Memory B cell (primary cell): ENCODE results near the gene LZTS2.
A peak's percentile ranks its signal among the peaks of the same experiment; 100 is the strongest.

Source experiments
- ATAC-seq: fragments of 150-1000 bp; cut with Tn5 transposase; 2 replicates; pipeline ENCODE4 v1.10.0; 2021; ENCODE audit warnings: low read depth, mild to moderate bottlenecking, moderate library complexity
- DNase-seq, 2 donors: peaks; one replicate each; pipeline ENCODE4 v3.0.0; 2022; ENCODE audit warnings: low spot score in 2 of 2
- H3K27ac Mint-ChIP-seq: one replicate; pipeline ENCODE4 v1.8.0; 2022; ENCODE audit warnings: mild to moderate bottlenecking, moderate library complexity, mixed read lengths
- H3K27me3 Mint-ChIP-seq: one replicate; pipeline ENCODE4 v1.8.0; 2022; ENCODE audit warnings: mixed read lengths
- H3K36me3 Mint-ChIP-seq: one replicate; pipeline ENCODE4 v1.8.0; 2022; ENCODE audit warnings: mild to moderate bottlenecking, mixed read lengths
- H3K4me1 Mint-ChIP-seq: one replicate; pipeline ENCODE4 v1.8.0; 2022; ENCODE audit warnings: mixed read lengths
- H3K4me3 Mint-ChIP-seq: one replicate; pipeline ENCODE4 v1.8.0; 2022; ENCODE audit warnings: mild to moderate bottlenecking, moderate library complexity, mixed read lengths
- H3K9me3 Mint-ChIP-seq: one replicate; pipeline ENCODE4 v1.8.0; 2022; ENCODE audit warnings: mixed read lengths

The LZTS2 gene

DNA sequence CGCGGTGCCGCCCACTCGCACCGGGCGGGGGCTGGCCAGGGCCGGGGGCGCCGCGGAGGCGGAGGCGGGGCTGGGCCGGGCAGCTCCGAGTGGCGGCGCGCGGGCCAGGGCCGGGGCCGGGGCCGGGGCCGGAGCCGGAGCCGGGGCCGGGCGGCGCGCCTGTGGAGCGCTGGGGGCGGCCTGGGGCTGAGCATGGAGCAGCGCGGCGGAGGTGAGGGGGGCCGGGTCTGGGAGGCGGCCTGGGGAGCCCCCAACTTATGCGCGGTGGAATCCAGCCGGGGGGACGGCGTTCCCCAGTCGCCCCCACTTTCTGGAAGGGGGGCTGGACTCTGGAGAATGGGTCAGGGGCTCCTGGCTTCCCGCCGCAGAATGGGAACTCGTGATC lies at the start of gene LZTS2:
Gene LZTS2 (plus strand): TSS at position 67 of the 385 bp plus-strand sequence. CDS start 2,731 bp downstream, outside the sequence.
- ATAC-seq: no peak
- Mint-ChIP-seq H3K9me3 (no peaks in the 10 kb centered on the region), H3K27me3 (no peaks in the 10 kb centered on the region), H3K4me1 (peaks cover 20% of the 10 kb centered on the region), H3K36me3 (peaks cover 5% of the 10 kb centered on the region), H3K27ac (peak within 1 kb of the TSS; percentile 87), H3K4me3 (peak within 1 kb of the TSS; percentile 91)
- DNase-seq: no peak

DNA sequence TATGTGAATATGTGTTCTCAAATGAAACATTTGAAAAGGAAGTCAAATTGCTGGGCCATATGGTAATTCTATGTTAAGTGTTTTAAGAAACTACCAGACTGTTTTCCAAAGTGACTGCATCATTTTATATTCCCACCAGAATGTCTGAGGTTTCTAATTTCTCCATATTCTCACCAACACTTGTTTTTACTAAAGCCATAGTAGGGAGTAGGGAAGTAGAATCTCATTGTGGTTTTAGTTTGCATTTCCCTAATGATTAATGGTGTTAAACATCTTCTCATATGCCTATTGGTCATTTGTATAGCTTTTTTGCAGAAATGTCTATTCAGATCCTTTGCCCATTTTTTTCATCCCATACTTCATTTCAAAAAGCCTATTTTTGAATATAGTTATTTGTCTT lies 39.4 kb upstream of the LZTS2 start:
- ATAC-seq (no peak), DNase-seq (no peak)
- no peak overlapping the region for H3K4me3 Mint-ChIP-seq
- H3K27ac Mint-ChIP-seq: no peak overlapping the region
- H3K4me1 Mint-ChIP-seq: no peaks in the 10 kb centered on the region
- H3K27me3 Mint-ChIP-seq: no peaks in the 10 kb centered on the region
- peaks cover 21% of the 10 kb centered on the region for H3K36me3 Mint-ChIP-seq
- no peaks in the 10 kb centered on the region for H3K9me3 Mint-ChIP-seq

GRCh38 chr10:100962351-100963080 lies 37.1 kb upstream of the LZTS2 start:
- Mint-ChIP-seq H3K36me3 (peaks cover 26% of the 10 kb centered on the region), H3K9me3 (no peaks in the 10 kb centered on the region), H3K27ac (no peak overlapping the region), H3K4me3 (no peak overlapping the region), H3K27me3 (no peaks in the 10 kb centered on the region), H3K4me1 (peaks cover 2% of the 10 kb centered on the region)
- DNase-seq (no peak), ATAC-seq (no peak)

GRCh38 chr10:100963826-100964225 lies 35.8 kb upstream of the LZTS2 start:
- Mint-ChIP-seq H3K4me3 (no peak overlapping the region), H3K27ac (no peak overlapping the region), H3K9me3 (no peaks in the 10 kb centered on the region), H3K36me3 (peaks cover 22% of the 10 kb centered on the region), H3K27me3 (no peaks in the 10 kb centered on the region), H3K4me1 (peaks cover 8% of the 10 kb centered on the region)
- ATAC-seq (no peak), DNase-seq (no peak)

DNA sequence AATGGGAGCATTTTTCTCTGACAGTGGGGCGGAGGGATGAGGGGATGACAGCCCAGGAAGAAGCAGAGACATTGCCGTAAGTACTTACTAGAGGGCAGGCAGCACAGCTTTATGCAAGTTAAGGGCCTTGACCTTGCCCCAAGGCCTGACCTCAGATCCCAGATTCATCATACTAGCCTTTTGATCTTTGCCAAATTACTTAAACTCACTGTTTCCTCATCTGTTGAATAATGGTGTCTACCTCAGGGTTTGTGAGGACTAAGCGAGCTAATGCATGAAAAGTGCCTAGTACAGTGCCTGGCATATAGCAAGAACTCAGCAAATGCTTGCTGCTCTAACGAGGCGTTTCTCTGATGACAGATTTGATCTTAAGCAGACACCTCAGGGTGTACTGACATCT lies 33.8 kb upstream of the LZTS2 start:
- Mint-ChIP-seq H3K27ac (no peak overlapping the region), H3K27me3 (no peaks in the 10 kb centered on the region), H3K4me3 (no peak overlapping the region), H3K9me3 (no peaks in the 10 kb centered on the region), H3K36me3 (peaks cover 10% of the 10 kb centered on the region), H3K4me1 (peaks cover 21% of the 10 kb centered on the region)
- ATAC-seq (no peak), DNase-seq (no peak)

GRCh38 chr10:100966887-100967286 lies 32.7 kb upstream of the LZTS2 start:
- Mint-ChIP-seq H3K36me3 (peaks cover 10% of the 10 kb centered on the region), H3K4me3 (no peak overlapping the region), H3K9me3 (no peaks in the 10 kb centered on the region), H3K4me1 (peaks cover 21% of the 10 kb centered on the region), H3K27me3 (no peaks in the 10 kb centered on the region), H3K27ac (no peak overlapping the region)
- DNase-seq: no peak
- ATAC-seq: no peak

- Mint-ChIP-seq H3K4me1 (peaks cover 21% of the 10 kb centered on the region), H3K27me3 (no peaks in the 10 kb centered on the region), H3K4me3 (no peak overlapping the region), H3K36me3 (peaks cover 10% of the 10 kb centered on the region), H3K9me3 (no peaks in the 10 kb centered on the region), H3K27ac (no peak overlapping the region)
- ATAC-seq (no peak), DNase-seq (no peak)
These were observed 32.3 kb upstream of the LZTS2 start for GRCh38 chr10:100967332-100967731.

DNA sequence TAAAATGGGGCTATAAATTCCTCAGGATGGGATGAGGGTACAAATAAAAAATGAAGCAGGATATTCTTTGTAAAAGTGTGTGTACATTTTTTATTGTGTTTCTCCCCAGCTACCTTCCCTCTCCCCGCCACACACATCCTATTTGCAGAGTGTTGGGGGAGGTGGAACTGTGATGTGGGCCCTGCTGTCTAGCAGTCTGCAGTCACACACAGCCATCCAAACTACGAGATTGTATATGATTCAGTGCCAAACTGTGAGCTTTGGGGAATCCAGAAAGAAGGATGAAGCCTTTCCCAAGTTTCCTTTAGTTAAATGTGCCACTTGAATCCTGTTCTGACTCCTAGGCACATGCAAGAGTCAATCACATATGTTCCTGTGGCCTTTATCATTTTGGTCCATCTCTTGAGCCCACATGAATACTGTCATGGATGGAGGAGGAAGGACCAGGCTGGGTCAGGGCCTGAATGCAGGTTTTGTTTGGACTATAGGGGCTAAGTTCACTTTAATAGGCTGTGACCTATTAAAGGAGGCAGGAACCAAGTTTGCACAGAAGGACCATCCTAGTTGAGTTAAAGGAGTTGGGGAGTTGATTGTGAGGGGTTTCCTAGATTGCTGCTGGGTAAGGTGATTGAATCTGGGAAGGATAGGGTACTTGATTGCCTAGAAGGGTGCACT lies 31.4 kb upstream of the LZTS2 start:
- no peaks in the 10 kb centered on the region for H3K27me3 Mint-ChIP-seq
- H3K27ac Mint-ChIP-seq: no peak overlapping the region
- ATAC-seq: no peak
- DNase-seq: no peak
- H3K36me3 Mint-ChIP-seq: peaks cover 7% of the 10 kb centered on the region
- peaks cover 21% of the 10 kb centered on the region for H3K4me1 Mint-ChIP-seq
- H3K9me3 Mint-ChIP-seq: no peaks in the 10 kb centered on the region
- H3K4me3 Mint-ChIP-seq: peak overlapping the region; percentile 53

DNA sequence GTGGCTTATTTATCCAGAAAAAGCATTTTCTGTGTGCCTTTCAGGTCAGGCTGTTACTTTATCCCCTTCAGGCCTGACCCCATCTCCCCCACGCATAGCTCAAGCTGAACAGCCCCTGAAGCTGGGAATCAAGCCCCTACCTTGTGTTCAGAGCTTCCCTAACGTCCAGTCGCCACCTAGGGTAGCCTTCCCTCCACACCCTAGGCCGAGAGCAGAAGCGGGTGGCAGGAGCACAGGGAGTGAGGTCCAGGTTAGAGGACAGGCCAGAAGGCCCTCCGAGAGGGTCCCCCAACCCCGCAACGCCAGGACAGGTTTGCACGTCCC lies 30.8 kb upstream of the LZTS2 start:
- no peak overlapping the region for H3K27ac Mint-ChIP-seq
- no peaks in the 10 kb centered on the region for H3K27me3 Mint-ChIP-seq
- H3K4me3 Mint-ChIP-seq: peak overlapping the region; percentile 77

DNA sequence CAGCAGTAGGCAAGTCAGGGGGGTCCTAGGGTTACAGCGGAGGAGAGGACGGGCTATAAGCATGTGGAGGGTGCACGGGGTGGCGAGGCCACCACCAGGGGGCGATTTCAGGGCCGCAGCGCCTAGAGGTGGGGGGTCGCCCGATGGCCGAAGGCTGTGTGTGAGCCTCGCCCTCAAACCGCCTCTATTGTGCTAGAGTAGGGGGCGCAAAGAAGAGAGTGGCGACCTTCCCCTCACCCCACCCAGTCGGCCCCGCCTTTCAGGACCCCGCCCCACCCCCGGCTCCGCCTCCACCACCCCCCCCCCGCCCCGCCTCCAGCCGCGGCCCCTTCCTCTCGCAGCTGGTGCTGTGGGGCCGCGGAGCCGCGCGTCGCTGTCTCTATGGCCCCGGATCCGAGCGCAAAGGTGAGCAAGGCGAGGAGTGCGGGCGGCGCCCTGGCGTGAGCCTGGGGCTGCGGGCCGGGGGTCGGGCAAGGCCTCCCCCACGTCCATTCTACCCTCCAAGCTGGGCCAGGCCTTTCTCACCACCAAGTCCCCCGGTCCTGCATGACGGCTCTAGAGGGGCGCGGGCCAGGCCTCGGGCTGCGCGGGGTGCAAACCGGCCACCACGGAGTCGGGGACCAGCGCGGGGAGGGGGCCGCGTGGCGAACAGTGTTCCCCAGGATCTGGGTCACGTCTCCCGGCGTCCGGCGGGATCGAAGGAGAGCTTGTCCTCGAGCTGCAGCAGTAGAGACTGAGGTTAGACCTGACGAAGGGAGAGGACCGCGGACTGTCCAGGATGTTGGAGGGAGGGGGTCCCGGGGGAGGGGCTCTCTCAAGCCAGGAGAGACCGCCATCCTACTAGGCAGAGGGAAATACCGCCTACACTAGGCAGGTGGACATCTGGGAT lies 30.2 kb upstream of the LZTS2 start, which contains the start of gene SEMA4G:
Gene SEMA4G (plus strand): TSS at position 318 of the 889 bp plus-strand sequence. CDS start 3,409 bp downstream, outside the sequence.
- ATAC-seq (peak; percentile 85), DNase-seq (peak; percentile 49 to 68)
- Mint-ChIP-seq H3K36me3 (peaks cover 7% of the 10 kb centered on the region), H3K4me1 (peaks cover 21% of the 10 kb centered on the region), H3K4me3 (peak within 1 kb of the TSS; percentile 77), H3K27me3 (no peaks in the 10 kb centered on the region), H3K27ac (no peak within 1 kb of the TSS), H3K9me3 (no peaks in the 10 kb centered on the region)

More for the DNA sequence above, 30.8 kb upstream of the LZTS2 start:
- Mint-ChIP-seq H3K9me3 (no peaks in the 10 kb centered on the region), H3K36me3 (peaks cover 7% of the 10 kb centered on the region), H3K4me1 (peaks cover 21% of the 10 kb centered on the region)
- no peak for DNase-seq
- ATAC-seq: no peak

- Mint-ChIP-seq H3K4me3 (peak overlapping the region; percentile 77), H3K27ac (no peak overlapping the region), H3K9me3 (no peaks in the 10 kb centered on the region), H3K36me3 (peaks cover 5% of the 10 kb centered on the region), H3K27me3 (no peaks in the 10 kb centered on the region), H3K4me1 (peaks cover 21% of the 10 kb centered on the region)
- ATAC-seq: peak; percentile 57
- DNase-seq: peak in 1 of 2 donors; percentile 9
These were observed 29.3 kb upstream of the LZTS2 start for GRCh38 chr10:100970076-100970913.

DNA sequence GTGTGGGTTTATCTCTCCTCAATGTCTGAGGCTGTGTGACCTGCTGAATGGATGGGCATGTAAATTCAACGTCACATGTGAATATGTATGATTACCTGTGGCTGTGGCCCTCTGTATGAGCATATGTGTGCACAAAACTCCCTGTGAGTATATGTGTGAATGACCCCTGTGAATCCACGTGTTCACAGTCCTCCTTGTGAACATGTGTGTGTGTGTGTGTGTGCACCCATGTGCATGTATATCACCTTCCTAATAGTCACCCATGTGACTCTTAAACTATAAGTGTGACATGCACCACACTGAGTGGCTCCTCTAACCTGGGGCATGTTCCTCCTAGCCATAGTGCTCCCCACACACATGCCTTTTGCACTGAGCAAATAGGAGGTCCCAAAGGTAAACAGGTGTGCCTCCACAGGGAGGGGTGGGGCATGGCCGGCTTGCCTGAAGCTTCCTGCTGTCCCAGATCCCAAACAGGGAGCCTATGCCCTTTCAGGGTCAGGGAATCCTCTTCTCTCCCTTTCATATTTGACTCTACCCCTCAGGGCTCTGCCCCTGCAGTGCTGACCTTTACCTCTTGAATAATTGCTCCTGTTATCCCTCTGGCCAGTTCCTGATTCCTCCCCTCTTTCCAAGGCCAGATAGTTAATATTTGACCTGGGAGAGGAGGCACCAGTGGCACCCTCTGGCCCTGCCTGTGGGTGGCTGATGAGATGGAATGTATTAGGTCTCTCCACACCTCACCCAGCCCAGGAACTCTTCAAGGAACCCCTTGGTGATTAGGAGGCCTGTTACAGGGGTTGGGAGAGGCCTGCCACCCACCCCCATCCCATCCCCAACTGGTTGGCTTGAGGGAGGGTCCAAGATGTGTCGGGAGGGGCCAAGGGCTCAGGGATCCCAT lies 28.4 kb upstream of the LZTS2 start:
- Mint-ChIP-seq H3K27me3 (no peaks in the 10 kb centered on the region), H3K4me1 (peaks cover 21% of the 10 kb centered on the region), H3K27ac (no peak overlapping the region), H3K36me3 (no peaks in the 10 kb centered on the region), H3K4me3 (peak overlapping the region; percentile 77), H3K9me3 (no peaks in the 10 kb centered on the region)
- no peak for DNase-seq
- ATAC-seq: no peak
